Epithelial cell of prostate (primary cell): Measurements from ENCODE around the gene GATD1.
A peak's percentile ranks its signal among the peaks of the same experiment; 100 is the strongest.
"Not testable (repeated sequence)": the region's sequence is repeated elsewhere in the genome, so short reads cannot be mapped to it uniquely, and the experiment has no call there.

Source experiments
- DNase-seq: peaks from one replicate; pipeline ENCODE4 v3.0.0-alpha.2; 2011; ENCODE audit warnings: low read depth, low spot score
- H3K27ac ChIP-seq: fragments of 450-650 bp; 2 replicates; pipeline ENCODE4 v1.5.1; 2017; ENCODE audit warnings: mild to moderate bottlenecking

Gene GATD1

GRCh38 chr11:765025-765801, 12.1 kb downstream of the GATD1 start:
- H3K27ac ChIP-seq = peak overlapping the region; percentile 27
- DNase-seq = no peak

- peak overlapping the region; percentile 91 for H3K27ac ChIP-seq
- DNase-seq = no peak
These were observed 12.8 kb downstream of the GATD1 start for GRCh38 chr11:764322-765024.

GRCh38 chr11:763549-764321, 13.6 kb downstream of the GATD1 start:
- H3K27ac ChIP-seq = peak overlapping the region; percentile 91

GRCh38 chr11:763073-763463, 14.2 kb downstream of the GATD1 start:
- DNase-seq = no peak
- peak overlapping the region; percentile 91 for H3K27ac ChIP-seq

More at GRCh38 chr11:763549-764321, 13.6 kb downstream of the GATD1 start:
- no peak for DNase-seq

DNA sequence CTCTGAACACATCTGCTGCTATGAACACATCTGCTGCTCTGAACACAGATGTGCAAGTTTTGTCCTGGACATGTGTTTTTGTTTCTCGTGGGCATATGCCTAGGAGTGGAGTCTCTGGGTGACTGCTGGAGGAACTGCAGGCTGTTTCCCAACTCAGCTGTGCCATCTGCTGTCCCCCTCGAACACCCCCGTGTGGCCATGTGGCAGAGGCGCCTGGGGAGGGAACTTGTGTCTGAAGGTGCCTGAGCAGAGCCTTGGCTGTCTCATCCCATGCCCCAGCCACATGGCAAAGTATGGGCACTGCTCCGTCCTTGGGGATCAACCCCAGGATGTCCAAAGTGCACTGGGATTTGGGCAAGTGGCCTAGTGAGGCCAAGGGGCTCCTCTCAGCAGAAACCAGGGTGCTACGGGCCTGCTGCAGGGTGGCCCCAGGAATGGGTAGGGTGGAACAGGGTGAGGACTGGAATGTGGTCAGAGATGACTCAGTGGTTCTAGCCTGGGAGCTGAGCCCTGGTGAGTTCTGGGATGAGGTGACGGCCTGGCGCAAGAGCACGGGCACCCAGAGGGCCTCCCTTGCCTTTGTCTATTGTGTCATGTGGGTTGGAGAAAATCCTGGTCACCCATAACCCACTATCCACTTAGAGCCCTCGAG, 14.7 kb downstream of the GATD1 start:
- DNase-seq = peak; percentile 49
- peak overlapping the region; percentile 91 for H3K27ac ChIP-seq

DNA sequence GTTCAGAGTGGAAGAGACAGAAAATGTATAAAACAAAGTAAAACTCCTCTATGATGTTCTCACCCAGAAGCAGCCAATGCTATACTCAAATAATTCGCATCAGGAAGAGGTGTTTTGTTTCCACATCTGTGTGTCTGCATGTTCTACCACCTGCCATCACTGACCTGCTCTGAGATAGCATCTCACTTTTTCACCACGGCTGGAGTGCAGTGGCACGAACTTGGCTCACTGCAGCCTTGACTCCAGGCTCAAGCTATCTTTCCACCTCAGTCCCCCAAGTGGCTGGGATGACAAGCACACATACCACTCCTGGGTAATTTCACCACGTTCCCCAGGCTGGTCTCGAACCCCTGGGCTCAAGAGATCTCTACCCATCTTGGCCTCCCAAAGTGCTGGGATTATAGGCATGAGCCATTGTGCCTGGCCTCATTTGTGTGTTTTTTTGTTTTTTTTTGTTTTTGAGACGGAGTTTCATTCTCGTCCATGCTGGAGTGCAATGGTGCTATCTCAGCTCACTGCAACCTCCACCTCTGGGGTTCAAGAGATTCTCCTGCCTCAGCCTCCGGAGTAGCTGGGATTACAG, 15.7 kb downstream of the GATD1 start:
- H3K27ac ChIP-seq = peak overlapping the region; percentile 91
- DNase-seq = no peak

- DNase-seq = no peak
- peak overlapping the region; percentile 9 for H3K27ac ChIP-seq
These were observed 17.1 kb downstream of the GATD1 start for GRCh38 chr11:760236-760635.

GRCh38 chr11:749731-750130, 27.6 kb downstream of the GATD1 start:
- no peak overlapping the region for H3K27ac ChIP-seq
- no peak for DNase-seq

- DNase-seq = no peak
- peak overlapping the region; percentile 73 for H3K27ac ChIP-seq
These were observed 29.3 kb downstream of the GATD1 start for GRCh38 chr11:748007-748359.

DNA sequence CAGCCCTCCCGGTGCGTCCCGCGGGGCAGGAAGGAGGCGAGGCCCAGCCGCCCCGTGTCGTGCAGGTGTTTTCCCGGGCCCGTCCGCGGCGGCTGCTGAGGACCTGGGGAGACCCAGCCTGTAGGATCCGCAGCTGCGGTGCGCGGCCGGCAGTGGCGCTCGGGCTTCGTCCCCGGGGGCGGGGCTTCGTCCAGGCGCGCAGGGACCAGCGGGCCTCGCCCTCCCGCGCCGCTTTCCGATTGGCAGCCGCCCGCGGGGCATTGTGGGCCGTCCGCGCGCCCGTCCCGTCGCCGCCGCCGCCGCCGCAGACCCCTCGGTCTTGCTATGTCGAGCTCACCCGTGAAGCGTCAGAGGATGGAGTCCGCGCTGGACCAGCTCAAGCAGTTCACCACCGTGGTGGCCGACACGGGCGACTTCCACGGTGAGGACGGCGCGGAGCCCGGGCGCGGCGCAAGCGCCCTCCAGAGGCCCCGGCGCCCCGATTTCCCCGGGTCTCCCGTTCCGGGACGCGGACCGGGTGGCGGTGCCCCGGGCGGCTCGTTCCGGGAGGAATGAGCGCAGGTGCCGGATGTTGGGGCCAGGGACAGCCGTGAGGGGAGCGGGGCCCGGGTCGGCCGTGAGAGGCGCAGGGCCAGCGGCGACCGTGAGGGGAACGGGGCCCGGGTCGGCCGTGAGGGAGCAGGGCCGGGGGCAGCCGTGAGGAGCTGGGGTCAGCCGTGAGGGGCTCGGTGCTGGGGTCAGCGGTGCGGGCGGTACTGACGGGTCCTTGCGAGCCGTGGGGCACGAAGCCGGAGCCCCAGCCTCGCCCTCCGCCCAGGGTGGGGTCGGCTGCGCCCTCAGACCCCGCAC, 29.9 kb downstream of the GATD1 start, which contains the start of gene TALDO1:
Gene TALDO1 (plus strand): TSS at position 307 of the 849 bp plus-strand sequence. CDS start 18 bp downstream, at position 325.
- DNase-seq = peak; percentile 20
- H3K27ac ChIP-seq = peak within 1 kb of the TSS; percentile 73

DNA sequence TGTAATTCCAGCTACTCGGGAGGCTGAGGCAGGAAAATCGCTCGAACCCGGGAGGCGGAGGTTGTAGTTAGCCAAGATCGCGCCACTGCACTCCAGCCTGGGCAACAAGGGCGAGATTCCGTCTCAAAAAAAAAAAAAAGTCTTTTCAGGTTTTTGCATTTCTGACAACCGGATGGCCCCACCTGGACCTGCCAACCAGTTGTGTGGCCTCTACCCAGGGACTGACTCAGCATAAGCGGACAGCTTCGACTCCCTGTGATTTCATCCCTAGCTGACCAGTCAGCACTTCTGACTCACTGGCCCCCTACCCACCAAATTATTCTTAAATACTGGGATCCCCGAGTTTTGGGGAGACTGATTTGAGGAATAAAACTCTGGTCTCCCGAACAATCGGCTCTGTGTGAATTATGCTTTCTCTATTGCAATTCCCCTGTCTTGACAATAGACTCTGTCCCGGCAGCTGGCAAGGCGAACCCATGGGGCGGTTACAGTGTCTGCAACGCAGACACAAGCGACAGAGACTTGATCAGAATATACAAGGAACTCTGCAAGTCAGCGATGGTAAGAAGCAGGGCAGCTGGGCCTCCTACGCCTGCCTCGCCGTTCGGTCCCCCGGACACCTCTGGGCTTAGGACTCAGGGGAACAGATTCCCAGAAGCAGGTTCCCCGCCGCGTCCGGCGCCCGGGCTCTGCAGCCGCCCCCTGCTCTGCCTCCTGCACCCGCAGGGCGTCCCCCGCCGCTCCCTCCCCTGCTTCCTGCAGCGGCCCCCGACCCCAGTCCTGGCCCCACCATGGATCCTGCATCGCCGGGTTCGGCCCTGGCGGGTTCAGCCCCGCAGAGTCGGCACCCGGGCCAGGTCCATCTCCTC, 30.8 kb downstream of the GATD1 start:
- DNase-seq = no peak
- peak overlapping the region; percentile 73 for H3K27ac ChIP-seq

DNA sequence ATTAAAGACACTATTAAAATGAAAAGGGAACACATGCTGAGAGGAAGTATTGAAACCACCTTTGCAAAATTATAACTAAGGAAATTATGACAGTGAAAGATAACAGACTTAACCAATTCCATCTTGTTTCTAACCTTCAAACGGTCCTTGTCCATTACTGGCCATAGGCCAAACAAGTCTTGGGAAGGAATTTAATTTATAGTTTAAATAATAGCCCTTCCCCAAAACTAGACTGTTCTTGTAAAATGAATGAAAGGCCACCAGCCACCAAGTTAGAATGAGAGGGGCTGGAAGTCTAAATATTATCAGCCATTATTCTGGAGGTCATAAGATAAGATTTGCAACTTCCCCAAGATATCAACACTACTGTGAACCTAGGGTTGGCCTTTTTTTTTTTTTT, 31.9 kb downstream of the GATD1 start:
- no peak for DNase-seq
- H3K27ac ChIP-seq = no peak overlapping the region

- H3K27ac ChIP-seq = no peak overlapping the region
- no peak for DNase-seq
These were observed 34.6 kb downstream of the GATD1 start for GRCh38 chr11:742571-743201.

GRCh38 chr11:742156-742546, 35.1 kb downstream of the GATD1 start:
- H3K27ac ChIP-seq = no peak overlapping the region
- no peak for DNase-seq

- peak overlapping the region; percentile 45 for H3K27ac ChIP-seq
- DNase-seq = not testable (repeated sequence)
These were observed 39.4 kb downstream of the GATD1 start for GRCh38 chr11:737899-738298.

- DNase-seq = no peak
- no peak overlapping the region for H3K27ac ChIP-seq
These were observed 39.9 kb downstream of the GATD1 start for GRCh38 chr11:737366-737765.

- DNase-seq, H3K27ac ChIP-seq: not testable (repeated sequence)
These were observed 42.7 kb downstream of the GATD1 start for GRCh38 chr11:734541-734940.

DNA sequence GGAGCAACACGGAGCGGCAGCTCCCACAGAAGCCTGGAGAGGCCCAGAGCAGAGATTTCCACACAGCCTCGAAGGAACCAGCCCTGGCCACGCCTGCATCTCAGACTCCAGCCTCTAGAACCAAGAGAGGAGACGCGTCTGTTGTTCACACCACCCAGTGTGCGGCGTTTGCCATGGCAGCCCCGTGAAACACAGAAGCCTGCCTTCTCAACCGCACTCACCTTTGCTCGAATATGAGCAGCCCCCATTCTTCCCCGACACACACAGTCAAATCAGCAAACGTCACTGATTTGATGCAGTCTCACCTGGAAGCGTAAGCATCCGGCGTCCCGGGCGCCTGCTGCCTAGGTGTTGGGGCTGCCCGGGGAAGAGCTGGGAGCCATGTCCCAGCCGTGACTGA, 44.2 kb downstream of the GATD1 start:
- no peak for DNase-seq
- no peak overlapping the region for H3K27ac ChIP-seq
